Hematopoietic multipotent progenitor cell treated with erythropoietin and hydrocortisone succinate and interleukin-3 and kit ligand, for 8 days (in vitro differentiated cells): ENCODE measurements around the gene CCDC93.

ENCODE experiments used
- DNase-seq: peaks from one replicate; pipeline ENCODE4 v3.0.0-alpha.2; 2015

CCDC93 gene

GRCh38 chr2:117984208-117984607 is 29.7 kb downstream of the CCDC93 start:
- DNase-seq: no peak

DNA sequence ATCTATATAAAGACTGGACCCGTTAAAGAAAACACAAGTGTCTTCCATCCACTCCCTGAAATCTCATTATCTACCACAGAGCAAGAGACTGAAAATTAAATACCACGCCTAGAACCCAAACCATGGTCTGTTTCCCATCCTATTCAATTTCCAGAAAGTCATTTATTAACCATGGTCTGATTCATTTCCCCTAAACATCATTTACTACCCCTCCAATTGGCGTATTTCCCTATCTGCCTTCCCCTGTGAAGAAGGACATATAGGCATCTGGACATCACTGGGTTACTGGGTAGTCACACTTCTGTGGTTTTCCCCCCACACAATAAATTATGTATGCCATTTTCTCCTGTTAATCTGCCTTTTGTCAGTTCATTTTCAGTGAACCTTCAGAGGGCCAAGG is 30.8 kb downstream of the CCDC93 start:
- no peak for DNase-seq

- DNase-seq: no peak
Measured at GRCh38 chr2:117982376-117983033, 31.4 kb downstream of the CCDC93 start.

GRCh38 chr2:117981810-117982209 is 32.1 kb downstream of the CCDC93 start:
- DNase-seq: no peak

GRCh38 chr2:117980783-117981676 is 32.8 kb downstream of the CCDC93 start:
- no peak for DNase-seq

GRCh38 chr2:117979911-117980701 is 33.8 kb downstream of the CCDC93 start:
- no peak for DNase-seq

DNA sequence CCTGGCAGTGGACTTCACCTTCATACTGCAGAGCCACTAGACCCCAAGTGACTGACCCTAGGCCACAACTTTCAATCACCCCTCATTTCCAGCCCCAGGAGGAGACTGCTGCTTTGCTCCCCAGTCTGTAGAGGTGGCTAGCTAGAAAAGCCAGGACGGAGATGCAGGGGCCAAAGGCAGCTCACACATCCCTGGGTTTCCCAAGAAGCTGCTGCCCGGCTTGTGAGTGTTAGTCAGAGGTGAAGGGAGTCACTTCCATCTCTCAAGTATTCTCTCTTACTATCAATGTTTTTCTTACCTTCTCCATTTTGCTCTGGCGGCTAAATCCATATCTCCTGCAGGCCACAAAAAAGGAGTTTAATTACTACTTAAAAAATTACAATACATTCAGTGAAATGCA is 36.2 kb downstream of the CCDC93 start:
- no peak for DNase-seq

DNA sequence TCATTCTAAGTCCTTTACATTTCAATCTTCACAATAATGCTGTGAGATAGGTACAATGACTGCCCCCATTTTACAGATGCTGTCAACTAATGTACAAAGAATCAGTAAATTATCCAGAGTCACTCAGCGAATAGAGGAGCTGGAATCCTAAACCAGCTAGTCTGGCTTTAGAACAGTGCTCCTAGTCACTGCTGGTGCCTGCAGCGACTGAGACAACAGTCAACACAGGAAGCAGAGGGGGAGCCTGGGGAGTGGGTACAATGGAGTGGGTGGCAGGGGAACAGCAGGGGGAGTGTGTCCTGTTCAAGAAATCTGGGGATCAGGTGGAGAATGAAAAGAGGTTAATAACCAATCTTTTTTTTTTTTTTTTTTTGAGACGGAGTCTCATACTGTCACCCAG is 37.3 kb downstream of the CCDC93 start:
- DNase-seq: no peak

- no peak for DNase-seq
Measured at GRCh38 chr2:117973498-117974082, 40.3 kb downstream of the CCDC93 start.

DNA sequence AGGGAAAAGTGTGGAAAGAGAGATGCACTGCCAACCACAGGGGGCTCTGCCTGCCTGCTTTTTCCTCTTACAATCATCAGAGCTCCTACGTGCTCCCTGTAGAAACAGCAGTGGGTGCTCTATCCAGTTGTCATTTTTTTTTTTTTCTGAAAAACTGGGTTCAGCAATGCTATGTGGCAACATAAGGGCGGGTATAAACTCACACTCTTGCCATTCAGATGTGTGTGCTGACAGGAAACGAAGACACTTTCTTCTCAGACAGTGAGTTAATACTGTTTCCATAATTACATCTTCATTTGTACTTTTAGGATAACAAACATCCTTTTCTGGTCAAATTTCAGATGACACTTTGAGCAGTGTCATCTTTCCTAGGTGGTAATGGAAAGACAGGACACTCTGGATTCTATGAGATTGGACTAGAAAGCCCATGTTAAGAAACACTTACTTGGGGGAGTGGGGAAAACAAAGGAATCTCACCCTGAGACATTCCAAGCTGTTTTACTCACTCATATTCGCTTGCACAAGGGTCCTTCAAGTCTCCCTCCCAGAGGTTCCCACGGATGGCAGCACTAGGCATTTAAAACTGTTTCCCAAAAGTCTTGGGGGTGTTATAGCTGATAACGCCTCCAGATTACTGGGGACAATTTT is 41.3 kb downstream of the CCDC93 start:
- no peak for DNase-seq

GRCh38 chr2:117968722-117969121 is 45.1 kb downstream of the CCDC93 start:
- no peak for DNase-seq

DNA sequence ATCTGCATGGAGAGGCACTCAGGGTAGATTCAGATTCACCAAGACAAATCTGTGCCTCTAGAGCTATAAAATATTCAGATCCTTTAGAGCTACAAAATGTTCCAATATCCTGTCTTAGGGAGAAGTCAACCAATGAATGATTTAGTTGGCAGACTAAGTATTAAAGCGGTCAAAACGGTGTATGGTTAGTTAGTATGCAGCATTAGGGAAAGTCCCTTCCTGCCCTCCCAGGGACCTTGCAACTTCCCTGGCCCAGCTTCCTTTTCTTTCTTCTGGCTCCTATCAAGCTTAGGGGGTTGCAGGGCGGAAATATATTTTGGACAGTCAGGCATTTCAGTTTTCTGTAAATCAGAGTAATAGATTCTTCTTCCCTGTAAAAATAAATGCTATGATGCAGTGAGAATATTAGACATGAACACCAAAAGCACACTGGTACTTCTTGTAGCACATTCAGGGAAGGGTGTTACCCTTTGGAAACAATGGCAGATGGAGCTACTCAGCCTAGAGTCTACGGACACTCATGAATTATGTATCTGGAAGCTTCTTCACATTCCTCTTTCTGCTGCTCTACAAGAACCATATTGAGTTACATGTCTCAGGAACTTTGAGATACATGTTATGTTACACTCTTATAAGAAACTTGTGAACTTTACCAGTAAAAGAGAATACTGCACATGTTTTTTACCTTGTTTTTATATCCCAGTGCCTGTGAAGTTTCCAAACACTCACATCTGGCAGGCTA is 45.7 kb downstream of the CCDC93 start:
- no peak for DNase-seq

DNA sequence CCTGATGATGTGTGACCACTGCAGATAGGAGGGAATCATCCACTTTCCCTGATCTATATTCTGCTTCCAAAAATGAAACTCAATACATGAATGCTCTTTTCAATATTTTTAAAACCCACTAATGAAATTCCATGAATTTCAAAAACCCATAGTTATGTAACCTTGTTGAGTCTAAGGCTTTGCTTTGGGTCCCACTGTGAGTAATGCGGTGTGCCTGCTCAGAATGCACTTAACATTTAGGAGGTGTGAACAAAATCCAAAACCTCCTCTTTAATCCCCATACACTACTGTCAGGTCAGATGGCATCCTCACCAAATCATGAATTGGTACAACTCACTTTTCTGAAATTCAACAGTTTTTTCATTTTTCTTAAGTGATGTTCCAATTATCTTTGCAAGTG is 50.4 kb downstream of the CCDC93 start:
- no peak for DNase-seq

DNA sequence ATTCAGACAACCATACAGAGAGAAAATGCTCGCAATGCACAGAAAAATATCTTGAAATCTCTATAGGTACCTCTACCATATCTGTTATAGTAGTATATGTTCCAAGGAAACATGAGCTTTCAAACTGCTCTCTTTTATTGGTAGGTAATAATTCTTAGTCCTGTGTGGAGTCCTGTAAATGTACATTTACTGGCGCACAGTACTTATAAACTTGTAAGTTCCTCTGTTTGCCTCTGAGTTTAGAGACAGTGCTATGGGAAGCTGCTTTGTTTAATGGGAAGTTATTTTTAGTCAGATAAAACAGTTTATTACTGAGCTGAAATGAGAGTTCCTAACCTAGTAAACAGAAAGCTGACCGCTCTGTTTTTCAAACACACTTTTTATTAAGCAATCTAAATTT is 52.7 kb downstream of the CCDC93 start:
- no peak for DNase-seq

DNA sequence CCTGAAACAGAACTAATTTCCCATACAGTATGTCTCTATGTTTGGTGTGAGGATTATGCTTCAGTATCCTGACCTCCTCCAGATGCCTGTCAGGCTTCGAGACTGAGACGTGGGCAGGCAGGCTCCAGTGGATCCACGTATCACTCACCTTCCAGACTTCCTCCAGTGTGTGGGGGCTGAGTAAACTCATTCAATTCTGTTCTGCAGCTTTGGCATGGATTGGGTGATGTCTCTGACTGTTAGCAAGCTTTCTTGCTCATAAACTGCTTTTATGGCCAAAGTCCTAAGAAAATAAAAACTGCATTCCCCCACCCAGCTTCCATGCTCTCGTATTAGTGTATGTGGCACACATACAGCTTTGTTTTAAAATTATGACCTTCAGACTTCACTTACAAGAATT is 53.6 kb downstream of the CCDC93 start:
- no peak for DNase-seq

- no peak for DNase-seq
Measured at GRCh38 chr2:117958186-117958585, 55.7 kb downstream of the CCDC93 start.

- DNase-seq: no peak
Measured at GRCh38 chr2:117957616-117958015, 56.3 kb downstream of the CCDC93 start.

GRCh38 chr2:117956036-117956796 is 57.7 kb downstream of the CCDC93 start:
- peak; percentile 10 for DNase-seq

DNA sequence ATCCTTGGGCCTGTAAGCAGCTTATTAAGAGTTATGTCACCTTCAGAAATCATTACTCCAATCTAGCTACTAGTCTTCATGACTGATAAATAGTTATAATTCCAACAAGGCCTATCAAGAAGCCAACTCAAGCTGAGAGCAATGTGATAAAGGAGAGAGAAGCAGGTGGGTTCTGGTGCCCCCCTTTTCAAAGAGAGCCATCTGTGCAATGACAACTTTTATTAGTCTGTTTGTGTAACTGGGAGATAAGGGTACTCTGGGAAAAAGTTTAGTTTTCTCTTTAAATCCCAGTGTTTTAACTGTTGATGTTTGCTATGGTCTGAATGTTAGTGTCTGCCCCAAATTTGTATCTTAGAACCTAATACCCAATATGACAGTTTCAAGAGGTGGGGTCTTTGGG is 60.6 kb downstream of the CCDC93 start:
- DNase-seq: peak; percentile 71

DNA sequence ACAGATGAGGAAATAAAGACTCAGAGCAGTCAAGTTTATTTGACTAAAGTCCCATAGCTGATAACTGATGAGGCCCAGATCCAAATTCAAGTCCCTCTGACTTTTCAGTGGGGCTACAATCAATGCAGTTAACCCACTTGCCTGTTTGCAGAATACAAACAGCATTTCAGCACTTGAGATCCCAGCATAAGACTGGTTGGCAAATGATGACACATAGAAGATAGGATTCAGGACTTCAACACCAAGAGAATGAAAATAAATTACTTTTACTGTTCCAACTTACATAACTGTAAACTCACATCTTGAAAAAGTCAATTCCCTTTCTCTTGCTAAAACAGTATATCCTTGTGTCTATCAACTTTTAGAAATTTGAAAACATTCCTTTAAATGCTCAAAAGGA is 61.2 kb downstream of the CCDC93 start:
- no peak for DNase-seq

DNA sequence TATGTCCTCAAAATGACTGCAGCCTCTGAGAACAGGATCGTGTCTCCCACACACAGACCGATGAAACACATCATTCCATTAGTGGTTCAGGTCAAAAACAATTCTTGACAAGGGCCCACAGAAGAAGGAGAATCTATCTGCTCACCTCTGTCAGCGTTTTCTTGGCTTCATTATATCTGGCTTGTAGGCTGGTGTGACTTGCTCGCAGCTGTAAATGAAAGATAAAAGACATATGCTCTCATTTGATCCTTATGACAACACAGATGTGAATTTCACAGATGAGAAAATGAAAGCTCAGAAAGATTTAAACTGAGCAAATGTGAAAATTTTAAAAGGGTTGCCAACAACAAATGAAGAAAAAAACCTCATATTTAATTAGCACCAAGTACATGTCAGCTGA is 61.6 kb downstream of the CCDC93 start:
- peak; percentile 70 for DNase-seq
